T-helper 9 cell (primary cell): Measurements from ENCODE around the gene MBOAT7.
A peak's percentile ranks its signal among the peaks of the same experiment; 100 is the strongest.
"Not testable (repeated sequence)": the region's sequence is repeated elsewhere in the genome, so short reads cannot be mapped to it uniquely, and the experiment has no call there.

Source experiments
- DNase-seq: peaks from one replicate; pipeline ENCODE4 v3.0.0-alpha.2; 2020

MBOAT7 gene

GRCh38 chr19:54186934-54187381 is 2.4 kb downstream of the MBOAT7 start:
- no peak for DNase-seq

- DNase-seq: no peak
Measured at GRCh38 chr19:54186351-54186750, 3.0 kb downstream of the MBOAT7 start.

- DNase-seq: no peak
Measured at GRCh38 chr19:54183431-54183830, 5.9 kb downstream of the MBOAT7 start.

- DNase-seq: not testable (repeated sequence)
Measured at GRCh38 chr19:54181894-54182293, 7.5 kb downstream of the MBOAT7 start.

- no peak for DNase-seq
Measured at GRCh38 chr19:54180691-54181091, 8.7 kb downstream of the MBOAT7 start.

GRCh38 chr19:54179921-54180461 is 9.4 kb downstream of the MBOAT7 start:
- no peak for DNase-seq

GRCh38 chr19:54179262-54179852 is 10.0 kb downstream of the MBOAT7 start:
- DNase-seq: no peak

- no peak for DNase-seq
Measured at GRCh38 chr19:54178581-54179261, 10.7 kb downstream of the MBOAT7 start.

GRCh38 chr19:54173951-54174834 is 15.2 kb downstream of the MBOAT7 start:
- no peak for DNase-seq

- no peak for DNase-seq
Measured at GRCh38 chr19:54173359-54173699, 16.1 kb downstream of the MBOAT7 start.

- no peak for DNase-seq
Measured at GRCh38 chr19:54172471-54173358, 16.7 kb downstream of the MBOAT7 start, which contains the start of gene TMC4. Gene TMC4, minus strand, starts transcription at chr19:54173160. Its CDS starts 43 bp downstream, at chr19:54173117.

- DNase-seq: not testable (repeated sequence)
Measured at GRCh38 chr19:54171736-54172431, 17.5 kb downstream of the MBOAT7 start.

- DNase-seq: no peak
Measured at GRCh38 chr19:54169149-54169740, 20.1 kb downstream of the MBOAT7 start.

- peak; percentile 96 for DNase-seq
Measured at GRCh38 chr19:54168174-54168917, 21.0 kb downstream of the MBOAT7 start.

- no peak for DNase-seq
Measured at GRCh38 chr19:54165222-54165621, 24.2 kb downstream of the MBOAT7 start.

- peak; percentile 58 for DNase-seq
Measured at GRCh38 chr19:54164369-54165068, 24.9 kb downstream of the MBOAT7 start.

- no peak for DNase-seq
Measured at GRCh38 chr19:54162884-54163283, 26.5 kb downstream of the MBOAT7 start.

- DNase-seq: peak; percentile 71
Measured at GRCh38 chr19:54162241-54162805, 27.1 kb downstream of the MBOAT7 start.

- no peak for DNase-seq
Measured at GRCh38 chr19:54160854-54161253, 28.5 kb downstream of the MBOAT7 start.
